Naive thymus-derived CD4-positive, alpha-beta T cell (primary cell): ENCODE results near the gene KLHL14. TPM values are rescaled to one million over a fixed set of nuclear protein-coding genes. Genes with fewer than 3 reads are reported as not detected.
"Not testable (repeated sequence)": the region's sequence is repeated elsewhere in the genome, so short reads cannot be mapped to it uniquely, and the experiment has no call there.

Experiments
- ATAC-seq: fragments of 150-1000 bp; cut with Tn5 transposase; 2 replicates; pipeline ENCODE4 v1.10.0; 2021; ENCODE audit warnings: mild to moderate bottlenecking, moderate library complexity
- CTCF ChIA-PET: fragments of 350-600 bp; sonication (Branson Sonifier 250); formaldehyde crosslinking; loops from one replicate; lab custom pipeline; 2021; ENCODE audit warnings: antibody characterized with exemption; lab: Charles Lee
- POLR2A ChIA-PET: fragments of 350-600 bp; sonication (Branson Sonifier 250); formaldehyde crosslinking; loops from one replicate; lab custom pipeline; 2021; ENCODE audit warnings: antibody characterized with exemption, inconsistent platforms; lab: Charles Lee
- DNase-seq, 9 donors: peaks; one replicate each; pipeline versions ENCODE4 v3.0.0 to v3.0.0-alpha.2; 2020 to 2022; ENCODE audit warnings: mixed read lengths in 1 of 9
- H3K27ac ChIP-seq: one replicate; pipeline ENCODE4 v1.7.0; 2013; ENCODE audit warnings: mild to moderate bottlenecking, low read depth, low read length, moderate library complexity
- H3K27me3 ChIP-seq, 2 donors: one replicate each; pipeline ENCODE4 v1.7.0; 2013; ENCODE audit warnings: low read length in 2 of 2, mild to moderate bottlenecking in 2 of 2, moderate library complexity in 2 of 2; ENCODE audit not compliant: control insufficient read depth in 2 of 2, insufficient read depth in 2 of 2
- H3K36me3 ChIP-seq, 3 experiments: 1 replicate in 2 of 3; 2 replicates in 1 of 3; pipeline ENCODE4 v1.7.0; 2013; ENCODE audit warnings: low read length in 3 of 3, mild to moderate bottlenecking in 3 of 3, moderate library complexity in 1 of 3; ENCODE audit not compliant: insufficient read depth in 3 of 3, control insufficient read depth in 2 of 3
- H3K4me1 ChIP-seq, 2 donors: one replicate each; pipeline ENCODE4 v1.7.0; 2013; ENCODE audit warnings: low read length in 2 of 2, mild to moderate bottlenecking in 2 of 2, moderate library complexity in 1 of 2; ENCODE audit not compliant: control insufficient read depth in 2 of 2, insufficient read depth in 2 of 2
- H3K4me3 ChIP-seq: 2 replicates; pipeline ENCODE4 v1.7.0; 2013; ENCODE audit warnings: mild to moderate bottlenecking, low read length
- H3K9me3 ChIP-seq, 3 experiments: 1 replicate in 2 of 3; 2 replicates in 1 of 3; pipeline ENCODE4 v1.7.0; 2013; ENCODE audit warnings: low read length in 3 of 3; ENCODE audit not compliant: control insufficient read depth in 2 of 3
- H3K27ac Mint-ChIP-seq, 9 donors: one replicate each; pipeline ENCODE4 v1.8.0; 2020 to 2022; ENCODE audit warnings: mixed read lengths in 9 of 9, mild to moderate bottlenecking in 8 of 9, moderate library complexity in 5 of 9, inconsistent platforms in 2 of 9
- H3K27me3 Mint-ChIP-seq, 5 donors: one replicate each; pipeline ENCODE4 v1.8.0; 2021 to 2022; ENCODE audit warnings: mixed read lengths in 5 of 5, mild to moderate bottlenecking in 1 of 5
- H3K36me3 Mint-ChIP-seq, 5 donors: one replicate each; pipeline ENCODE4 v1.8.0; 2020 to 2022; ENCODE audit warnings: mixed read lengths in 5 of 5, mild to moderate bottlenecking in 3 of 5, inconsistent platforms in 1 of 5
- H3K4me1 Mint-ChIP-seq, 7 donors: one replicate each; pipeline ENCODE4 v1.8.0; 2020 to 2022; ENCODE audit warnings: mixed read lengths in 7 of 7, mild to moderate bottlenecking in 3 of 7, inconsistent platforms in 1 of 7
- H3K4me3 Mint-ChIP-seq, 10 donors: one replicate each; pipeline ENCODE4 v1.8.0; 2020 to 2022; ENCODE audit warnings: mild to moderate bottlenecking in 10 of 10, mixed read lengths in 10 of 10, moderate library complexity in 6 of 10, inconsistent platforms in 2 of 10
- H3K9me3 Mint-ChIP-seq, 11 donors: one replicate each; pipeline ENCODE4 v1.8.0; 2020 to 2022; ENCODE audit warnings: mixed read lengths in 11 of 11, mild to moderate bottlenecking in 4 of 11, inconsistent platforms in 1 of 11, moderate library complexity in 1 of 11
- intact Hi-C, 2 donors: fragments of 100-400 bp; cut with micrococcal nuclease; formaldehyde crosslinking; loops; one replicate each; pipeline ENCODE4 v1.15.1; 2023
- polyA plus RNA-seq, 2 donors: library from polyadenylated mRNA; unstranded; fragments of 300-500 nt; fragmentation: Illumina TruSeq; gene quantifications; one replicate each; pipeline ENCODE4 v1.2.3, GENCODE V29; 2021
- total RNA-seq, 6 experiments: library from RNA in 5 of 6; stranded (reverse) in 5 of 6; gene quantifications; 1 replicate in 5 of 6; 2 replicates in 1 of 6; pipeline ENCODE4 v1.2.3 and lab custom pipeline; 2021 to 2026

Gene KLHL14
- total and polyA plus RNA-seq, 7 experiments from 2014 or later, result 0.08 to 0.59 (median 0.29) TPM; not detected in 4

DNA sequence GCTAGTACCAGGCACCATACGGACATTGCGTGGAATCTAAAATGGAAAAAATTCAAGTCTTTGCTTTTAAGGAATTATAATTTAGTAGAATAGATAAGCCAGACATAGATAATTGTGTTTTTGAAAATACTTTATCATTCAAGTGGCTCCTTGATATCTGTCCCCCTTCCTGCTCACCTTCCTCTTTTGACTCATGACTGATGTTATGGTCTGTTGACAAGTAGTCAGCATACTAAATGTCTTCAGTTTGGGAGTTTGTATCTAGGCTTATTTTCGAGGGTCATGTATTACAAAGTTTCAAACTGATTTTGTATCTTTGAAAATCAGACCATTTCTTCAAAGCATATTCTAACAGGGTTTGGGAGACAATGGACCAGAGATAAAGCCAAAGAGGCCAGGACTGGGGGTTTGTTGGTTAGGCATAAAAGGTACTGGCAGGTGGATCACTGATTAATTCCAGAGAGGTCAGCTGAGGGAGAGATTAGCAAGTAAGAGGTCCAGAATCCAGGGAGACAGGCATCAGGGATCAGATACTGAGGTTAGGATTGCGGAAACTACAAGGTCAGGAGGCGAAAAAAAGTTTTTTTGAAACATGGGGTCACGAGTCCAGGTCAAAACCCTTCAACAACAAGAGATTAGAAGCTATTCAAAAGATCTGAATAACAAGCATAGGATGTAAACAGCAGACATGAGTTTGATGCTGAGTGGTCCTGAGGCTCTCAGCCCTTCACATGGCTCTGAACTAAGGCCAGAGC is 31.5 kb upstream of the KLHL14 start:
- Histone ChIP-seq H3K27ac (no peak overlapping the region), H3K27me3 (no peaks in the 10 kb centered on the region), H3K36me3 (no peaks in the 10 kb centered on the region), H3K4me3 (no peak overlapping the region), H3K9me3 (no peaks in the 10 kb centered on the region), H3K4me1 (no peaks in the 10 kb centered on the region)
- no peak for ATAC-seq
- no peaks in the 10 kb centered on the region for H3K36me3 Mint-ChIP-seq
- peaks cover 0 to 9% (median 0%) of the 10 kb centered on the region in 5 donors for H3K27me3 Mint-ChIP-seq
- H3K9me3 Mint-ChIP-seq, result peaks cover 0 to 14% (median 3%) of the 10 kb centered on the region in 11 donors
- no peak overlapping the region for H3K4me3 Mint-ChIP-seq
- intact Hi-C loops, result no loop called here
- DNase-seq, result no peak
- H3K4me1 Mint-ChIP-seq, result no peaks in the 10 kb centered on the region
- H3K27ac Mint-ChIP-seq, result no peak overlapping the region
- POLR2A ChIA-PET, result no interaction called here
- CTCF ChIA-PET, result no interaction called here

DNA sequence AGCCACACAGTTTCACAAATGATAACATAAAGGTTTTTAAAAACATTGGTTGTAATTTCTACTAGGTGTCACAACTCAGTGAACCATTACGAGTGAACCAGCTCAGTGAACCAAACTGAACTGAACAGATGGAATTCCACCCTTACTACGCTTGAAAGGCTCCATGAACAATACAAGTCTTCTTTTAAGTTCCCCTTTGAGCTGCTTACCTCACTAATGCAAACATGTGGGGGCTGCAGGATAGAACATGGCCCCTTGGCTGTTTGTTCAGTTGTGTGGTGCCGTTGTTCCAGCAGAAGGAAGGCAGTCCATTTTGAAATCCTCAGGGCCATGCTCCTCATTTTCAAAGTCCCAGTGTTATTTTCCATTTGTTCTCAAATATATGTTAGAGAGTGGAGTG is 30.7 kb upstream of the KLHL14 start:
- no peak overlapping the region for H3K4me3 Mint-ChIP-seq
- no peak for DNase-seq
- CTCF ChIA-PET, result no interaction called here

DNA sequence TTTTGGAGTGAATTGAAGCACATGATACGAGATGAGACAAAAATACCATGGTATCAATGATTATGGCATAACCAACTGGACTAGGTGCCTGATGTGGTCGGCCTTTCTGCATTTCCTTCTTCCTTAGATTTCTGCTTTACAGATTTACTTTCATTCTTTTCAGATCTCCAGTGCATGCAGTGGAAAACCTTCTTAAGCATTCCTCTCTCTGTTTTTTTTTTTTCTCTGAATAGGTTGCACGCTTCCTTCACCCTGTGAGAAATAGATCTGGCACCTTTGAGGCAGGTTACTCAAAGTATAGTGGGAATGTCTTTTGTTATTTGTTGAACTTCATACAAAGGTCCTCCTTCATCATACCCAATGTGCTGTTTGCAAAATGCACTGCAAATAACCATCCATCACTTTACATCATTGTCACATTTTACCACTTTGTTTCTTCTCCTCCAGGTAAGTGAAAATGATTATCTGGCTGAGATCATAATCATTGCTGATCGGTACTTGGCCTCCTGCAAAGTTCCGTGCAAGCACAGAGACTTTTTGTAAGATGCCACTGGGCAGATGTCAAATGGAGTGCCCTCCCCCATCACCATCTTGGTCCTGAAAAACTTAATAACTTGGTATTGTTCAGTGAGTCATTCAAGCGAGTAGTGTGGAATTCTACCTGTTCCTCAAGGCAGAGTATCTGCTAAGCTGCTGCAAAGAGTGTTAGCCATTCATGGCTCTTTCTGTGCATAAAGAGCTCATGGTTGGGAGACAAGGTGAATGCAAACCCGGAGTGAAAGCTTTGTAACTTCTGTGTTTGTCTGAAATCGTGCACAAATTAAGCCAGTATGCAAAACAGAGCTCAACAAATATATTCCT is 30.0 kb upstream of the KLHL14 start:
- intact Hi-C loops, result no loop called here
- ATAC-seq (no peak), DNase-seq (no peak)
- no peaks in the 10 kb centered on the region for H3K4me1 Mint-ChIP-seq
- Histone ChIP-seq H3K27me3 (no peaks in the 10 kb centered on the region), H3K4me3 (no peak overlapping the region), H3K27ac (no peak overlapping the region), H3K36me3 (no peaks in the 10 kb centered on the region), H3K4me1 (no peaks in the 10 kb centered on the region), H3K9me3 (no peaks in the 10 kb centered on the region)
- ChIA-PET POLR2A (no interaction called here), CTCF (no interaction called here)
- H3K4me3 Mint-ChIP-seq, result no peak overlapping the region
- H3K36me3 Mint-ChIP-seq, result no peaks in the 10 kb centered on the region
- H3K27ac Mint-ChIP-seq, result no peak overlapping the region
- H3K9me3 Mint-ChIP-seq, result peaks cover 0 to 11% (median 3%) of the 10 kb centered on the region in 11 donors
- H3K27me3 Mint-ChIP-seq, result peaks cover 0 to 5% (median 0%) of the 10 kb centered on the region in 5 donors

More for the DNA sequence above, 30.7 kb upstream of the KLHL14 start:
- Mint-ChIP-seq H3K4me1 (no peaks in the 10 kb centered on the region), H3K27ac (no peak overlapping the region), H3K9me3 (peaks cover 0 to 11% (median 2%) of the 10 kb centered on the region in 11 donors), H3K36me3 (no peaks in the 10 kb centered on the region), H3K27me3 (peaks cover 0 to 7% (median 0%) of the 10 kb centered on the region in 5 donors)
- peak; percentile 20 for ATAC-seq
- Histone ChIP-seq H3K27ac (no peak overlapping the region), H3K9me3 (no peaks in the 10 kb centered on the region), H3K4me3 (no peak overlapping the region), H3K36me3 (no peaks in the 10 kb centered on the region), H3K27me3 (no peaks in the 10 kb centered on the region), H3K4me1 (no peaks in the 10 kb centered on the region)
- POLR2A ChIA-PET, result no interaction called here
- intact Hi-C loops, result no loop called here

DNA sequence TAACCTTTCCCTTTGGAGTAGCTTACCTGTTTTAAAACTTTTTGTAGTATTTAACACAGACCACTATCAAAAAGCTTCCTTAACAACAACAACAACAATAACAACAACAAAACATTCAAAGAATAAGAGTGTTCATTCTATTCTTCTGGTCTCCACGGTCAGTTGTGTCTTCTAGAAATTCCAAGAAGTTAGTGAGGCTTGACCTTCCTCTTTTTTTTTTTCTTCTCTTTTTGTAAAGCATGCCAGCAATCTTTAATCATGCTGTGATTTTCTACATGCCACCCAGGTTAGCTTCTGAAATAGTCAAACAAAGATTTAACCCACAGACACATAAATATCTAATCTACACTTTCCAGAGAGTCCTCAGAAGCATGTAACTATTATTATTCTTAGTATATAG is 28.4 kb upstream of the KLHL14 start:
- ChIA-PET POLR2A (no interaction called here), CTCF (interaction anchor here (0.7 to 0.8 kb wide), 2 partner anchors 21 to 42 kb away, joined by 3 read pairs; no protein-coding TSS in a partner anchor)
- peaks cover 0 to 14% (median 4%) of the 10 kb centered on the region in 11 donors for H3K9me3 Mint-ChIP-seq
- Histone ChIP-seq H3K36me3 (no peaks in the 10 kb centered on the region), H3K4me1 (no peaks in the 10 kb centered on the region), H3K9me3 (no peaks in the 10 kb centered on the region), H3K27ac (no peak overlapping the region), H3K27me3 (no peaks in the 10 kb centered on the region), H3K4me3 (no peak overlapping the region)
- DNase-seq (no peak), ATAC-seq (no peak)
- H3K4me3 Mint-ChIP-seq, result no peak overlapping the region
- no peak overlapping the region for H3K27ac Mint-ChIP-seq
- no peaks in the 10 kb centered on the region for H3K4me1 Mint-ChIP-seq
- intact Hi-C loops, result no loop called here
- no peaks in the 10 kb centered on the region for H3K36me3 Mint-ChIP-seq
- peaks cover 0 to 5% (median 0%) of the 10 kb centered on the region in 5 donors for H3K27me3 Mint-ChIP-seq

DNA sequence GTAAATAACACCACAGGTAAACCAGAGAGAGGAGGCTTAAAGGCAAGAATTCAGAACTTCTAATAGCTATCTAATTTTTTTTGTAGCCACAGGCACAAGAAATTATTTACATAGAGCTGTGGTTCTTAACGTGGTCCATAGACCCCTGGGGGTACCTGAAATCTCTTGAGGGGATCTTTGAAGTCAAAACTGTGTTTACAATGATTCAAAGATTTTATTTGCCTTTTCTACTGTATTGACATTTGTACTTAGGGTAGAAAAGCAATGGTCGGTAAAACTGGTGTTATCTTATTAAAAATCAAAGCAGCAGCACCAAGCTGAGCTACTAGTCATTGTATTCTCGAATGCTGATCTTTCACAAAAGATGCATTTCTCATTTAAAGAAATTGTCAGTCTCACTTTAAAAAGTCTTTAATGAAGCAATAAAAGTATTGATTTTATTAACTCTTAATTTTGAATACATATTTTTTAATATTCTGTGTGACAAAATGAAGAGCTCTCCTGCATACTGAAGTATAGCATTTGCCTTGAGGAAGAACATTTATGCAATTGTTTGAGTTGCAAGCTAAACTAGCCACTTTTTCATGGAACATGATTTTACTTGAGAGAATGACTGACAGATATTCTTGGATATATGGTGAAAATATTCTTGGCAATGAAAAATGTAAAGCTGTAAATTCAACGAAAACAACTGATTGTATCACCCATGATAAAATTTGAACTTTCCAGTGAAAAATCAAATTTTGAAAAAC is 25.6 kb upstream of the KLHL14 start:
- CTCF ChIA-PET, result no interaction called here

DNA sequence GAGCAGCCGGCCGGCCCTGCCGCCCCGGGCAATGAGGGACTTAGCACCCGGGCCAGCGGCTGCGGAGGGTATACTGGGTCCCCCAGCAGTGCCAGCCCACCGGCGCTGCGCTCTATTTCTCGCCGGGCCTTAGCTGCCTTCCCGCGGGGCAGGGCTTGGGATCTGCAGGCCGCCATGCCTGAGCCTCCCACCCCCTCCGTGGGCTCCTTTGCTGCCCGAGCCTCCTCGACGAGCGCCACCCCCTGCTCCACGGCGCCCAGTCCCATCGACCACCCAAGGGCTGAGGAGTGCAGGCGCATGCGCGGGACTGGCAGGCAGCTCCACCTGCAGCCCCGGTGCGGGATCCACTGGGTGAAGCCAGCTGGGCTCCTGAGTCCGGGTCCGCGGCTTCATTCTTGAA is 21.8 kb upstream of the KLHL14 start:
- H3K4me1 ChIP-seq, ATAC-seq, H3K4me3 Mint-ChIP-seq, CTCF ChIA-PET, H3K4me3 ChIP-seq, H3K36me3 Mint-ChIP-seq, DNase-seq, H3K27me3 Mint-ChIP-seq, intact Hi-C loops, H3K36me3 ChIP-seq, H3K9me3 ChIP-seq, H3K27me3 ChIP-seq, POLR2A ChIA-PET, H3K27ac Mint-ChIP-seq, H3K4me1 Mint-ChIP-seq, H3K27ac ChIP-seq: not testable (repeated sequence)
- peaks cover 0 to 28% (median 7%) of the 10 kb centered on the region in 11 donors for H3K9me3 Mint-ChIP-seq

More for the DNA sequence above, 25.6 kb upstream of the KLHL14 start:
- Histone ChIP-seq H3K27ac (no peak overlapping the region), H3K4me3 (no peak overlapping the region), H3K36me3 (no peaks in the 10 kb centered on the region), H3K4me1 (no peaks in the 10 kb centered on the region), H3K27me3 (no peaks in the 10 kb centered on the region), H3K9me3 (no peaks in the 10 kb centered on the region)
- POLR2A ChIA-PET, result no interaction called here
- peaks cover 0 to 3% (median 0%) of the 10 kb centered on the region in 5 donors for H3K36me3 Mint-ChIP-seq
- peaks cover 0 to 28% (median 7%) of the 10 kb centered on the region in 11 donors for H3K9me3 Mint-ChIP-seq
- DNase-seq (no peak), ATAC-seq (no peak)
- no peak overlapping the region for H3K27ac Mint-ChIP-seq
- no peak overlapping the region for H3K4me3 Mint-ChIP-seq
- no peaks in the 10 kb centered on the region for H3K4me1 Mint-ChIP-seq
- intact Hi-C loops, result no loop called here
- H3K27me3 Mint-ChIP-seq, result peaks cover 0 to 5% (median 0%) of the 10 kb centered on the region in 5 donors
